Measurements from ENCODE around the gene SLC7A5. TPM values are rescaled to one million over a fixed set of nuclear protein-coding genes. Genes with fewer than 3 reads are reported as not detected.

SLC7A5 gene
- total and polyA plus RNA-seq, 2 experiments from 2014 or later, result 69.9 to 79.0 TPM

DNA sequence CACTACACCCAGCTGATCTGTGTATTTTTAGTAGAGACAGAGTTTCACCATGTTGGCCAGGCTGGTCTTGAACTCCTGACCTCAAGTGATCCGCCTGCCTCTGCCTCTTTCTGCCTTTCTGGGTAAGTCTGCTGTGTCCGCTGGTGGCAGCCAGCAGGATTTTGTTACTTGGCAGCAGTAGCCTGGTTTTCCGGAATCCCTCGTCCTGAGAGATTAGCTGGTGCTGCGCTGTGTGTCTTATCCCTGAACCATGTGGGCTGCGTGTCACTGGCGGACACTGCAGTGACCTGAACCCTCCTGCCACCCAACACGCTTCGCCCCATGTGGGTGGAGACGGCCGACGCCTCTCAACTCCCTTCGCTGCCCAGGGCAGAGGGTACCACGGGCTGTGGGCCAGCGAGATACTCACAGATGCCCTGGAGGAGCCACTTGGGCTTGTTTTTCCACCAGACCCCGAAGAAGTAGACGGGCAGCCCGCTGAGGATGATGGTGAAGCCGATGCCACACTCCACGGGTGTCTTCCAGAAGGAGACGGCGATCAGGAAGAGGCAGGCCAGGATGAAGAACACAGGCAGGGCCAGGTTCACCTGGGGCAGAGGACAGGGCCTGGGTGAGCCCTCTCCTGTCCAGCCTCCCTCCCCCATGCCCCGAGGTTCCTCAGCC, 35.2 kb downstream of the SLC7A5 start:
- no peak for TF ChIP-seq EZH2phosphoT487 (IDR thresholded peaks at IDR 0.05; ENCODE audit: insufficient read depth, low read depth)
- no peak for TF ChIP-seq EZH2 (IDR thresholded peaks at IDR 0.05; ENCODE audit: insufficient read depth, poor library complexity, severe bottlenecking)
- in situ Hi-C loops (cut with MboI), result no loop called here
- Histone ChIP-seq H3K9ac (no peak overlapping the region), H3K9me2 (ENCODE audit: insufficient read depth) (no peaks in the 10 kb centered on the region), H3K27me3 (replicated peaks; ENCODE audit: insufficient read depth) (no peaks in the 10 kb centered on the region), H3K27ac (no peak overlapping the region), H2AFZ (no peak overlapping the region), H3K79me2 (ENCODE audit: insufficient read depth) (no peaks in the 10 kb centered on the region), H3K9me3 (ENCODE audit: low read depth) (no peaks in the 10 kb centered on the region), H3K4me1 (ENCODE audit: insufficient read depth) (no peaks in the 10 kb centered on the region), H3K4me2 (ENCODE audit: unreplicated experiment) (no peak overlapping the region), H3F3A (ENCODE audit: insufficient read depth) (no peaks in the 10 kb centered on the region), H4K20me1 (ENCODE audit: insufficient read depth) (no peaks in the 10 kb centered on the region), H3K36me3 (ENCODE audit: low read depth) (peaks cover 61% of the 10 kb centered on the region; the same call in 1 of the 2 replicates), H3K4me3 (no peak overlapping the region)
- no peak for DNase-seq
- 91 to 94% methylated on average over 23 of the region's 23 CpGs for WGBS, 2 experiments (ENCODE audit: low coverage in 1 of 2, low lambda C conversion rate in 2 of 2, missing lambda C conversion rate in 2 of 2)

- Histone ChIP-seq H3K4me2 (ENCODE audit: unreplicated experiment) (no peak overlapping the region), H3K4me1 (ENCODE audit: insufficient read depth) (no peaks in the 10 kb centered on the region), H2AFZ (no peak overlapping the region), H4K20me1 (ENCODE audit: insufficient read depth) (no peaks in the 10 kb centered on the region), H3K27ac (no peak overlapping the region), H3F3A (ENCODE audit: insufficient read depth) (no peaks in the 10 kb centered on the region), H3K9me3 (ENCODE audit: low read depth) (no peaks in the 10 kb centered on the region), H3K79me2 (ENCODE audit: insufficient read depth) (no peaks in the 10 kb centered on the region), H3K9me2 (ENCODE audit: insufficient read depth) (no peaks in the 10 kb centered on the region), H3K9ac (no peak overlapping the region), H3K27me3 (replicated peaks; ENCODE audit: insufficient read depth) (no peaks in the 10 kb centered on the region), H3K4me3 (no peak overlapping the region), H3K36me3 (ENCODE audit: low read depth) (peaks cover 56% of the 10 kb centered on the region; the same call in 1 of the 2 replicates)
- no peak for DNase-seq
- TF ChIP-seq EZH2phosphoT487 (IDR thresholded peaks at IDR 0.05; ENCODE audit: insufficient read depth, low read depth), result no peak
- no peak for TF ChIP-seq EZH2 (IDR thresholded peaks at IDR 0.05; ENCODE audit: insufficient read depth, poor library complexity, severe bottlenecking)
- WGBS, 2 experiments (ENCODE audit: low coverage in 1 of 2, low lambda C conversion rate in 2 of 2, missing lambda C conversion rate in 2 of 2), result 98 to 100% methylated on average over 15 to 16 of the region's 16 CpGs
- in situ Hi-C loops (cut with MboI), result no loop called here
Observed at GRCh38 chr16:87833548-87833947, 35.8 kb downstream of the SLC7A5 start.

DNA sequence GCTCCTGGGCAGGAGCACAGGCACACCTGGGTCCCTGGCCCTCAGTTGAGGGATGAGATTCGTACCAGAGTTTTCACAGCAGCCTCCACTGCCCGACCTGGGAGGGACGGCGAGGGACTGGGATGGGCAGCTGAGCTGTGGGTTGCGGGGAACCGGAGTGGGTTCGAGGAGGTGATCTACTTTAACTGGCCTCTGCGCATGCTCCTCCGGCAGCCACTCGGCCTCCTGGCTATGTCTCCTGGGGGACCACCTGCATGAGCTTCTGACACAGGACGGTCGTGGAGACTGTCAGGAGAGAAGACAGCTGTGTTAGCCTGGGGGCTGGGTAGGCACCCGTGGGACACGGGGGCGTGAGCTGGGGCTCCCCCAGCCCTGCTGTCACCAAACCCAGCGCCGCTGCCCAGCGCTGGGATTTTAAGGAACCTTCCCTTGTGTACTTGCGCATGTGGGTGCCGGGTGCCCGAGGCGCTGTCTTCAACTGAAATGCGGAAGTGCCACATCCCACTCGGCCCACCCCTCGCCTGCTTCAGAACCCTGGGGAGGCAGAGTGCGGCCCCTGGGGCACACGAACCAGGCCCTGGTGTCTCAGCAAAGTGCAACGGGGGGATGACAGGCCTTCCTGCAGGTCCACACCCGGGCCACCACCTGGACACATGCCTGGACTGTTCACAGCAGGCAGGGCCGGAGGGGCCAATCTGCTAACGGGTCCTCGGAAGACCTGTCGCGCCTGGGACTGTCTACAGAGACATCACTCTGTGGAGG, 36.4 kb downstream of the SLC7A5 start:
- Histone ChIP-seq H3K4me3 (no peak overlapping the region), H3K27ac (no peak overlapping the region), H3K79me2 (ENCODE audit: insufficient read depth) (no peaks in the 10 kb centered on the region), H3K4me2 (ENCODE audit: unreplicated experiment) (no peak overlapping the region), H2AFZ (no peak overlapping the region), H3K9me2 (ENCODE audit: insufficient read depth) (no peaks in the 10 kb centered on the region), H3K9me3 (ENCODE audit: low read depth) (no peaks in the 10 kb centered on the region), H3K4me1 (ENCODE audit: insufficient read depth) (no peaks in the 10 kb centered on the region), H4K20me1 (ENCODE audit: insufficient read depth) (no peaks in the 10 kb centered on the region), H3K27me3 (replicated peaks; ENCODE audit: insufficient read depth) (no peaks in the 10 kb centered on the region), H3K9ac (no peak overlapping the region), H3F3A (ENCODE audit: insufficient read depth) (peaks cover 4% of the 10 kb centered on the region; the same call in 1 of the 2 replicates), H3K36me3 (ENCODE audit: low read depth) (peaks cover 51% of the 10 kb centered on the region; the same call in 1 of the 2 replicates)
- in situ Hi-C loops (cut with MboI), result no loop called here
- DNase-seq, result no peak
- no peak for TF ChIP-seq EZH2phosphoT487 (IDR thresholded peaks at IDR 0.05; ENCODE audit: insufficient read depth, low read depth)
- no peak for TF ChIP-seq EZH2 (IDR thresholded peaks at IDR 0.05; ENCODE audit: insufficient read depth, poor library complexity, severe bottlenecking)
- WGBS, 2 experiments (ENCODE audit: low coverage in 1 of 2, low lambda C conversion rate in 2 of 2, missing lambda C conversion rate in 2 of 2), result 96 to 97% methylated on average over 31 to 34 of the region's 34 CpGs

- no peak overlapping the region for H3K27ac ChIP-seq
- H3K9me2 ChIP-seq (ENCODE audit: insufficient read depth), result no peaks in the 10 kb centered on the region
- no peaks in the 10 kb centered on the region for H3K4me1 ChIP-seq (ENCODE audit: insufficient read depth)
- H3K4me2 ChIP-seq (ENCODE audit: unreplicated experiment), result no peak overlapping the region
- no peaks in the 10 kb centered on the region for H3K9me3 ChIP-seq (ENCODE audit: low read depth)
- peaks cover 44% of the 10 kb centered on the region; the same call in 1 of the 2 replicates for H3K36me3 ChIP-seq (ENCODE audit: low read depth)
- no peaks in the 10 kb centered on the region for H3K27me3 ChIP-seq (replicated peaks; ENCODE audit: insufficient read depth)
- H2AFZ ChIP-seq, result no peak overlapping the region
- H3K4me3 ChIP-seq, result no peak overlapping the region
- in situ Hi-C loops (cut with MboI), result no loop called here
- 92 to 96% methylated on average over 5 to 6 of the region's 6 CpGs for WGBS, 2 experiments (ENCODE audit: low coverage in 1 of 2, low lambda C conversion rate in 2 of 2, missing lambda C conversion rate in 2 of 2)
- no peak overlapping the region for H3K9ac ChIP-seq
- DNase-seq, result no peak
- peaks cover 7% of the 10 kb centered on the region; the same call in 1 of the 2 replicates for H3F3A ChIP-seq (ENCODE audit: insufficient read depth)
- H4K20me1 ChIP-seq (ENCODE audit: insufficient read depth), result no peaks in the 10 kb centered on the region
- TF ChIP-seq EZH2phosphoT487 (IDR thresholded peaks at IDR 0.05; ENCODE audit: insufficient read depth, low read depth), result no peak
- no peak for TF ChIP-seq EZH2 (IDR thresholded peaks at IDR 0.05; ENCODE audit: insufficient read depth, poor library complexity, severe bottlenecking)
- H3K79me2 ChIP-seq (ENCODE audit: insufficient read depth), result no peaks in the 10 kb centered on the region
Observed at GRCh38 chr16:87832137-87832527, 37.2 kb downstream of the SLC7A5 start.
